Measurements from ENCODE around the gene SIX2. TPM values are rescaled to one million over a fixed set of nuclear protein-coding genes. Genes with fewer than 3 reads are reported as not detected.

The SIX2 gene
- polyA plus RNA-seq, 3 donors, result 2.9 to 30.5 (median 4.6) TPM

GRCh38 chr2:45026924-45027450 lies 17.7 kb upstream of the SIX2 start:
- H3K27ac ChIP-seq (ENCODE audit: low read depth, low read length), result no peak overlapping the region
- 82 to 87% (median 86%) methylated on average over 4 of the region's 4 CpGs for WGBS, 3 donors

GRCh38 chr2:45024600-45025291 lies 15.5 kb upstream of the SIX2 start:
- H3K27ac ChIP-seq (ENCODE audit: low read depth, low read length), result no peak overlapping the region
- 43 to 68% (median 47%) methylated on average over 7 of the region's 7 CpGs for WGBS, 3 donors

- no peak overlapping the region for H3K27ac ChIP-seq (ENCODE audit: low read depth, low read length)
- WGBS, 3 donors, result 81 to 87% (median 87%) methylated on average over 5 of the region's 5 CpGs
These were observed 14.8 kb upstream of the SIX2 start for GRCh38 chr2:45024097-45024496.

GRCh38 chr2:45020439-45020838 lies 11.2 kb upstream of the SIX2 start:
- H3K27ac ChIP-seq (ENCODE audit: low read depth, low read length), result no peak overlapping the region
- WGBS, 3 donors, result 84 to 93% (median 89%) methylated on average over 3 of the region's 3 CpGs

GRCh38 chr2:45018023-45018422 lies 8.8 kb upstream of the SIX2 start:
- 76 to 80% (median 79%) methylated on average over 1 of the region's 1 CpG for WGBS, 3 donors
- no peak overlapping the region for H3K27ac ChIP-seq (ENCODE audit: low read depth, low read length)

GRCh38 chr2:45014831-45015230 lies 5.6 kb upstream of the SIX2 start:
- WGBS, 3 donors, result 60 to 79% (median 67%) methylated on average over 7 of the region's 7 CpGs
- no peak overlapping the region for H3K27ac ChIP-seq (ENCODE audit: low read depth, low read length)

GRCh38 chr2:45014016-45014702 lies 4.9 kb upstream of the SIX2 start:
- 2 to 4% (median 3%) methylated on average over 49 to 57 of the region's 57 CpGs for WGBS, 3 donors
- no peak overlapping the region for H3K27ac ChIP-seq (ENCODE audit: low read depth, low read length)

- no peak overlapping the region for H3K27ac ChIP-seq (ENCODE audit: low read depth, low read length)
These were observed 4.2 kb upstream of the SIX2 start for GRCh38 chr2:45013229-45014015.

GRCh38 chr2:45012733-45013132 lies 3.5 kb upstream of the SIX2 start:
- WGBS, 3 donors, result 39 to 64% (median 47%) methylated on average over 13 of the region's 13 CpGs
- H3K27ac ChIP-seq (ENCODE audit: low read depth, low read length), result no peak overlapping the region

More at GRCh38 chr2:45013229-45014015, 4.2 kb upstream of the SIX2 start:
- WGBS, 3 donors, result 14 to 17% (median 14%) methylated on average over 77 to 83 of the region's 83 CpGs

GRCh38 chr2:45011621-45012602 lies 2.7 kb upstream of the SIX2 start:
- 38 to 70% (median 43%) methylated on average over 10 of the region's 10 CpGs for WGBS, 3 donors
- H3K27ac ChIP-seq (ENCODE audit: low read depth, low read length), result no peak overlapping the region

GRCh38 chr2:45011121-45011520 lies 1.9 kb upstream of the SIX2 start:
- no peak overlapping the region for H3K27ac ChIP-seq (ENCODE audit: low read depth, low read length)
- WGBS, 3 donors, result 50 to 80% (median 56%) methylated on average over 3 of the region's 3 CpGs

- WGBS, 3 donors, result 5 to 49% (median 9%) methylated on average over 5 of the region's 5 CpGs
These were observed 1.4 kb upstream of the SIX2 start for GRCh38 chr2:45010702-45011012.

GRCh38 chr2:45009928-45010701 lies 863 bp upstream of the SIX2 start:
- 2 to 5% (median 2%) methylated on average over 49 to 56 of the region's 56 CpGs for WGBS, 3 donors
- H3K27ac ChIP-seq (ENCODE audit: low read depth, low read length), result no peak overlapping the region

More at GRCh38 chr2:45010702-45011012, 1.4 kb upstream of the SIX2 start:
- no peak overlapping the region for H3K27ac ChIP-seq (ENCODE audit: low read depth, low read length)

GRCh38 chr2:45008296-45009129 lies 739 bp downstream of the SIX2 start:
- H3K27ac ChIP-seq (ENCODE audit: low read depth, low read length), result no peak overlapping the region
- WGBS, 3 donors, result 3 to 15% (median 14%) methylated on average over 68 to 75 of the region's 75 CpGs

GRCh38 chr2:45007961-45008295 lies 1.3 kb downstream of the SIX2 start:
- WGBS, 3 donors, result 25 to 62% (median 25%) methylated on average over 6 of the region's 6 CpGs

GRCh38 chr2:45006942-45007287 lies 2.3 kb downstream of the SIX2 start:
- WGBS, 3 donors, result 48 to 82% (median 70%) methylated on average over 7 of the region's 7 CpGs

More at GRCh38 chr2:45007961-45008295, 1.3 kb downstream of the SIX2 start:
- H3K27ac ChIP-seq (ENCODE audit: low read depth, low read length), result no peak overlapping the region

More at GRCh38 chr2:45006942-45007287, 2.3 kb downstream of the SIX2 start:
- H3K27ac ChIP-seq (ENCODE audit: low read depth, low read length), result no peak overlapping the region

All from adipose tissue (tissue), 3 donors.